ENCODE data around the gene MORN1.
A peak's percentile ranks its signal among the peaks of the same experiment; 100 is the strongest.
"Not testable (repeated sequence)": the region's sequence is repeated elsewhere in the genome, so short reads cannot be mapped to it uniquely, and the experiment has no call there.

Gene MORN1

DNA sequence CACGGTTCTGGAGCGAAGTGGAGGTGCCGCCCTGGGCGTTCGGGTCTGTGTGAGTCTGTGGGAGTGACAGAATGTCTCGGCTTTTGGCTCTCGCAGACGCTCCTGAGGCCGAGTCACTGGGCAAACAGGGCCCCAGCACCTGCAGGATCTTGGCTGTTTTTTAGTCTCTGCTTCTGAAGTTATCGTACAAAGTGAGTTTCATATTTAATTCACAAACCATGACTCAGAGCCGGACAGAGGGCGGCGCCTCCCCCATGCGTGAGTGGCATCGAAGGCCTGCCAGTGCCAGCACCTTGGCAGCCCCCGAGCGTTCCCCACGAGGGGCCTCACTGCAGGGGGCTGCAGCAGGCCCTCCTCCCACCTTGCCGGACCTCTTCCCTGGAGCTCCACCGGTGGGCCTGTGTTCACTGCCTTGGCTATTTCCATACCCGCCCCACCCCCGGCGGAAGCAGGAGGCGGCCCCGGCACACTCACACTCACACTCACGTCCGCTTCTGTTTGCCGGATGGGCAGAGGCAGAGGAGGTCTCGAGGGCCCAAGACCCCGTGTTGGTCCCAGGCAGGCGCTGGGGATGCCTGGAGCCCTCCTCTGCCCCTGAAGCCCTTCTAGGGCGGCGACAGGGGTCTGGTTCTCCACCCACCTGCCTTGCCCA, 56.3 kb downstream of the MORN1 start:
- no peak for DNase-seq

DNA sequence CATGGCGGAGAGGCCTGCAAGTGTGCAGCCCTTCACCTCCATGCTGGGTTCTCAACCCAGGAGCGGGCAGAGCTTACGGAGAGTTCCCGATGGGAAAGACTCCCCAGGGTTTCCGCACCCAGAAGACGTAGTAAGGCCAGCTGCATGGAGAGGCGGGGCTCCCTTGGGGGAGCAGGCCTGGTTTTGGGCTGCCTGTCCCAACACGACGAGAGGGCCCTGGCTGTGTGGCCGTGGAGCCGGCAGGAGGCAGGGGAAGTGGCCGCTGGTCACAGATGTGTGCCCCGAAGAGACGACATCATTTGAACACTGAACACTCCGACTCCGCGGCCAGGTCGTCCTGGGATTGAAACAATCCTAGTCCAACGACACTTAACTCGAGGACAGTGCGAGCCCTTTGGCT, 57.0 kb downstream of the MORN1 start:
- no peak for DNase-seq

DNA sequence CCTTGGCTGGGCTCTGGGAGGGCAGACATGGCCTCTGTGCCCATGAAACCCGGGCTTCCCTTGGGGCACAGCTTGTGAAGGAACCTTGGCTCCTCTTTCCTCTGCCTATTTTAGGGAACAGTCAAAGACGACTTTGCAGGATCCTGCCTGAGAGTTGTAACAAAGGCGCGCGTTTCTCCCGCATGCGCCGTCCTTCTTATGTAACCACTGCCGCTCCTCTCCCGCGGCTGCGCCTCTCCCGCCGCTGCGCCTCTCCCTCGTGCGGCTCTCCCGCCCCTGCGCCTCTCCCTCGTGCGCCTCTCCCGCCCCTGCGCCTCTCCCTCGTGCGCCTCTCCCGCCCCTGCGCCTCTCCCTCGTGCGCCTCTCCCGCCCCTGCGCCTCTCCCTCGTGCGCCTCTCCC, 59.8 kb downstream of the MORN1 start:
- not testable (repeated sequence) for DNase-seq

DNA sequence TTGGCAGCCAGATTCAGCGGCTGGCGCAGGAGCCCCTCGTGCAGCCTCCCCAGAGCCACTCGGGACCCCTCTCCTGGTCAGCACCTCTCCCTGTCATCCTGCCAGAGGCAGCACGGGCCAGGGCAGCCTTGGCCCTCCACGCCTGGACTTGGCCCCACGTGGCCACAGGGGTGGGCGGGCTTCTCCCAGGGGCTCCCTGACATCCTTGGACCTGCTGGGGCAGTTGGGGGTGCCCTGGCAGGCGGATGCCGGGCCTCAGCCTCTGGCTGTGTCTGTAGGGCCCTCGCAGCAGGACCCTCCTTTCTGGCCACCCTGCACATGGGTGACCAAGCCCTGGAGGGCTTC, 60.2 kb downstream of the MORN1 start:
- DNase-seq: no peak

DNA sequence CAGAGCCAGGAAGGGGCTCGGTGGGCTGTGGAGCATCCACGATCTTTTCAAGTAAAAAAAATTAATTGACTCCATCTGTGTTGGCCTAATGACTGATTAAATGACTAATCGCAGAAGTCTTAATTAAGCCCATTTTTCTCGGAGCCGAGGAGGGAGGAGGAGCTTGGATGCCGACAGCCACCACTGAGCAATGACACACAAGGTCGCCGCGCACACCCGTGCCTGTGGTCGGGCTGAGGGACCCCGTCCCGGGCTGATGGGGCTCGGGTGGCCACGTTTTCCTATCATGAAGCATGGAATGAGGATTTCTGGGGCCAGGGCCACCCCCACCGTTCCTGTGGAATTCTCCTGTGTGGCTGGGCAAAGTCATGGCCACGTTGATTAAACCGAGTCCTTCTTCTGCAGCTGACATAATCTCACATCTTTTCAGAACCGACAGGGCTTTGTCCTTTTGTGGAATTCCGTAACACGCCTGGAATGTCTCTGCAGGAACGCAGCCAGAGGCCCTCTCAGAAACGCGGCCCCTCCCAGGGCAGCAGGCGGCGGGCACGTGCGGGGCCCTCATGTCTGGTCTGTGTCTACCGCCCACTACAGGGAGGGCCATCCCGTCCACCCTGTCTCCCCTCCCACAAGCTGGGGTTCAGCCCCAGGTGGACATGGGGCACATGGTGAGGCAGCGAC, 60.7 kb downstream of the MORN1 start:
- DNase-seq: no peak

DNA sequence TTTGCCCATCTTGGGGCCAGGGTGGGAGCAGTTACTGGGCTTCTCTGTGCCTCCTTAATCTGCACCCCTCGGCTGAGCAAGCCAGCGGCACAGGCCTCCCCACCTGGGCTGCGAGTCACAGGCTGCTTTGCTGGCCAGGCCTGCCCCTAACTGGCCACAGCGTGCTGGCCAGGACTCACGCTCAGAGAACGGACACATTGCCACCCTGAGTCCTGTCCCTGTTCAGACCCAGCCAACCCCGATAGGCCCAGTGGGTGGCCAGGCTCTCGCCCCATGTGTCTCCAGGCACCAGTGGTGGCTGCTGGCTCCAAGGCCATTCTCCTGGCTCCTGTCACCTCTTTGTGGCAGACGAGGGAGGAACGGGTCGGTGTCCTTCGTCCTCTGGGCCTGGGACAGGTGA, 61.3 kb downstream of the MORN1 start:
- DNase-seq: no peak

DNA sequence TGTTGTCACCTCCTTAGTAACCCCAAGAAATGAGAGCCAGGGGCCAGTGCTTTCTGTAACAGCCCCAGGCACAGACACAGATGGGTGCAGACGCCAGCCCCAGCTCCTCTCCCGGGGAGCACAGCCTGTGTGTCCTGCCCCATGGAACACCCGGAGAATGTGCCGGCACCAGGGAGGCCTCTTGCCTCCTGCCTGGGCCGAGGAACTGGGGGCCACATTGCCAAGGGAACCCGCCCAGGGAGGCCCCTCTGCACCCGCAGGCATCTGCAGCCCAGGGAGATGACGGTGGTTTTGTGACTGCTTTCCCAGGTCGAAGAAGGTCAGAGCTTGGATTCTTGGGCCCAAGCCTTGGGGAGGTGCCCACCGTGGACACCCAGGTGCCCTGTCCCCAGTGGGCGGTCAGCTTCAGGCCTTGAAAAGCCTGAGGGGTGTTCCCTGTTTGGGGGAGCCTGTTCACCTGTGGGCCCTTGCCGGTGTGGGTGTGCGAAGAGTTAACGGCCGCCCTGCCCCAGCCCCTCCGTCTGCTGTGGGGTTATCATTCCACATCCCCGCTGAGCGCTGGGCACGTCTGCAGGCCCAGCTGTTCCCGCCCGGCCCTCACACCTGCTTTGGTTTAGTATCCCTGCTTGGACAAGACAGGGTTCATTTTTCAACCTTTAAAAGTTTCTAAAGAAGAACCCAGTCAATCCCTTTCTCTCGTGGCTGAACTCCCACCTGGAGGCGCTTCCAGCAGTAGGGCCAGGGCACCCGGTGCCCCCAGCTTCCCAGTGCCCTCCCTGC, 62.5 kb downstream of the MORN1 start:
- peak; percentile 36 for DNase-seq

DNA sequence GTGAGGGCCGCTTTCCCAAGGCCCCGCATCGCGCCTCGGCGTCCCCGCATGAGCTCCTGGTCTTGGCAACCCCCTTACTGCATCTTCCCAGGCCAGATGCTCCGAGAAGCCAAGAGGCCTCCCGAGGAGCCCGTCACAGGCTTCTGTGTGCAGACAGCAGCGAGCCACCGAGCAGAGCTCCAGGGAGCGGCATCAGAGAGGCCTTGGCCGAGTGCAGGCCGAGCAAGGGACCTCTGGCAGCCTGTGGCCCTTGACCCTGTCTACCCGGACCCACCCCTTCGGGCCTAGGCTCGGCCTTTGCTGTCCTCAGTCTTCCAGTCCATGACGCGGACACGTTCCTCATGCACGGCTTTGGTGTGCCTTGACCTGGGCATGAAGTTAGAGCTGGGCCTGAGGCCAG, 63.5 kb downstream of the MORN1 start:
- DNase-seq: no peak

DNA sequence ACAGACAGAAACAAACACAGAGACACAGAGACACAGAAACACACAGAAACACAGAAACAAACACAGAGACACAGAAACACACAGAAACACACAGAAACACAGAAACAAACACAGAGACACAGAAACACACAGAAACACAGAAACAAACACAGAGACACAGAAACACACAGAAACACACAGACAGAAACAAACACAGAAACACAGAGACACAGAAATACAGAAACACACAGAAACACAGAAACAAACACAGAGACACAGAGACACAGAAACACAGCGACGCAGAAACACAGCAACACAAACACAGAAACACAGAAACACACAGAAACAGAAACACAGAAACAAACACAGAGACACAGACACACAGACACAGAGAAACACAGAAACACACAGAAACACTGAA, 64.2 kb downstream of the MORN1 start:
- not testable (repeated sequence) for DNase-seq

DNA sequence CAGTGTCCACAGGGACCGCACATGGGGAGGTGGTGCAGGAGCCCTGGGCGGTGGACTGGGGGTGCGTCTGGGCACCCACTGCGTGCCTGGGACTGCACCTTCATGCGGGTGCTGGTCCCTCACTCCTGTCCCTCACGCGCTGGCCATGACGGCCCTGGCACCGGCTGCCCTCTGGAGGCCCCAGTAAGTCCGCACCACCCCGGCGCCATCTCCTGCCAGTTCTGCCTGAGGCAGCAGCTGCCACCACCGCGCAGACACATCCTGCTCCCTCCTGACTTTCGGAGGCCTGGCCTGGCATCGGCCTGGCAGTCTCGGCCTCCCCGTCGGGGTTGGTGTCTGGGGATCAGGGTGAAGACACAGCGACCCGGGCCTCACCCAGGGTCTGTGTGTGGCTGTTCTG, 64.8 kb downstream of the MORN1 start:
- DNase-seq: no peak

DNA sequence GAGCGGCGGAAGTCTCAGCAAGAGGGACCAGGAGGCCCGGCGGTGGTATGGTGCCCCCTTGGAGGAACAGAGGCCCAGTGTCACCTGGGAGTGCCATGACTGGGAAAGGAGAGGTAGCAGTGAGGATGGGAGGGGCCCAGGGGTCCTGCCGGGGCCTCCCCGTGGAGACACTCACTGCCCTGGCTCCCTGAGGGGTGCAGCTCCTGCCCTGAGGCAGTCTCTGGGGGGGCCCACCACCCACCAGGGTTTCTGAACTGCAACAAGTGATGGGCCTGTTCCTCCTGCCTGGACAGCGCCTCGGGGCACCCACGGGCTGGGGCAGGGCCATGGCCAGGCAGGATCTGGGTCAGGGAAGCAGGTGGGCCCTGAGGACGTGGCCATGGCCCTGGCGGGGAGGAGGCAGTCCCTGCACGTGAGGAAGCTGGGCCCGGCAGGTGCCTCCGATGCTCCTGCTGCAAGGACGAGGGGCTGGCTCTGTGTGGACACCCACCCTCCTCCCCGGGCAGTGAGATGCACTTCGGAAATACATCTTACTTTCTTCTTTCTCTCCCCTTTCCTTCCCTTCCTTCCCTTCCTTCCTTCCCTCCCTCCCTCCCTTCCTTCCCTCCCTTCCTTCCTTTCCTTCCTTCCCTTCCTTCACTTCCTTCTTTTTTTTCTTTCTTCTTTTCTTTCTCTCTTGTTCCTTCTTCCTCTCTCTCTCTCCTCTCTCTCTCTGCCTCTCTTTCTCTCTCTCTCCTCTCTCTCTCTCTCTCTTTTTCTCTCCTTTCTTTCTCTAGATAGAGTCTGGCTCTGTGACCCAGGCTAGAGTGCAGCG, 66.6 kb downstream of the MORN1 start:
- DNase-seq: no peak

DNA sequence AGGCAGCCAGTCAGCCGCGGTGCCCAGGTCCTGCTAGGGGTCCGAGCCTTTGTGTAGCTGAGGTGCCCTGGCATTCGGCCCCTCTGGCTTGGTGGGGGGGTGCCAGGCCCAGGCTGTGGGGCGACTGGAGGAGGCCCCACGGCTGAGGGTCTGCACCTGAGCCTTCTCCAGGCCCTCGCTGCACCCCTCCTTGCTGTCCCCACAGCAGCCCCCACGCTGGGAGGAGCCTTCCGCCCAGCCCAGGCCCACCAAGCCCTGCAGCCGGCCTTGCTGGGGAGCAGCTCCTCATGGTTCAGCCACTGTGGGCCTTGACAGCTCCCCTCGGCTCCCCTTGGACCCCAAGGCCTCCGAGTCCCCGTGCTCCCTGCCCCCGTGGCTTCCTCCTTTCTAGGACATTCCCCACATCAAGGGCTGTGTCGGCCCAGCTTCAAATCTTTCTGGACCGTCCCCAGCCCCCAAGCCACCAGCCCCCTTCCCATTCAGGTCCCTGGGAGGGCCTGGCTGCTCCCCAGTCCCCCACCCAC, 67.8 kb downstream of the MORN1 start:
- DNase-seq: no peak

DNA sequence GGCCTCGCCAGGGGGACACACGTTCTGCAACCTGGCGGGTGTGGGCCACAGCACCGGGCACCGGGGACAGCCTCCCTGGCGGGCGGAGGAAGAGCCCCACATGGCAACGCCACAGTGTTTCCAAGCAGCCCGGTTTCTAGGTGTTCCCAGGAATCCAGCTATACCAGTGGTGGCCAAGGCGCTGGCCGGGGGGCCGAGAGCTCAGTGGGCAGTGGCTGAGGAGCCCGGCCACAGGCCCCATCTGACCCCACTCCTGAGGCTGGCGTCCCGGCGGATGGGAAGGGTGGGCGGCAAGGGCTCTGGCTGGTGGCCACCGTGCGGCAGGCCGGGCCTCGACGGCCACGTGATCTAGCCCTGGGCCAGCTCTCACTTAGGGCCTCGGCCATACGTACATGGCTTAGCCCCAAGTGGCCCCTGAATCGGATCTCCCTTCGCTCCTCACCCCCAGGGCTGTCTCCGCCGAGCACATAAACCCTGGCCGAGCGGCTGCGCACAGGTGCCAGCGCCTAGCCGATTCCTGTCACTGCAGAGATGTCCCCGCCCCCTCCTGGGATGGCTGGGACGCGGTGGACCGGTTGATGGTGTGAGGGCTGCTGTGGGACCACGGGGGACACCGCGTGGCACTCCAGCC, 68.7 kb downstream of the MORN1 start:
- DNase-seq: no peak

DNA sequence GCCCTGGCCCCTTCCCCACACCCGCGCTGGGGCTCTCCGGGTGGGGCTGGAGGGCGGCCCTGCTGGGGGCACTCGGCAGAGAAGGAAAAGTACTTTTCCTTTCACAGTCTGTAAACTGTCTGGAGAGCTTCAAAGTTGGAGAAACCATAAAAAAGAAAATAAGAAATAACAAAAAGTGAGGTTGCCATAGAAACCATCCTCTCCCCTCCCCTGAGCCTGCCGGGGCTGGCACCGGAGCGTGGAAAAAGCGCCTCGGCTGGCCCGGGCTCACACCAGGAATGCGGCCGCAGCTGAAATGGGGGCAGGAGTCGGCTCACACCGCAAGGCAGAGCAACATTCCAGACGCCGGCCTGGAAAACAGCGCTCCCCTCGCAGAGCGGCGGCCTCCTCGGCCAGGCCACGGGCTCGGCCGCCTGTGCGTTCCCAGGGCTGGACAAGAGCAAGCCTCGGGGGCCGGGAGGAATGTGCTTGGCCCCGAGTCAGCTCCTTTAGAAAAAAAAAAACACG, 69.2 kb downstream of the MORN1 start:
- no peak for DNase-seq

DNA sequence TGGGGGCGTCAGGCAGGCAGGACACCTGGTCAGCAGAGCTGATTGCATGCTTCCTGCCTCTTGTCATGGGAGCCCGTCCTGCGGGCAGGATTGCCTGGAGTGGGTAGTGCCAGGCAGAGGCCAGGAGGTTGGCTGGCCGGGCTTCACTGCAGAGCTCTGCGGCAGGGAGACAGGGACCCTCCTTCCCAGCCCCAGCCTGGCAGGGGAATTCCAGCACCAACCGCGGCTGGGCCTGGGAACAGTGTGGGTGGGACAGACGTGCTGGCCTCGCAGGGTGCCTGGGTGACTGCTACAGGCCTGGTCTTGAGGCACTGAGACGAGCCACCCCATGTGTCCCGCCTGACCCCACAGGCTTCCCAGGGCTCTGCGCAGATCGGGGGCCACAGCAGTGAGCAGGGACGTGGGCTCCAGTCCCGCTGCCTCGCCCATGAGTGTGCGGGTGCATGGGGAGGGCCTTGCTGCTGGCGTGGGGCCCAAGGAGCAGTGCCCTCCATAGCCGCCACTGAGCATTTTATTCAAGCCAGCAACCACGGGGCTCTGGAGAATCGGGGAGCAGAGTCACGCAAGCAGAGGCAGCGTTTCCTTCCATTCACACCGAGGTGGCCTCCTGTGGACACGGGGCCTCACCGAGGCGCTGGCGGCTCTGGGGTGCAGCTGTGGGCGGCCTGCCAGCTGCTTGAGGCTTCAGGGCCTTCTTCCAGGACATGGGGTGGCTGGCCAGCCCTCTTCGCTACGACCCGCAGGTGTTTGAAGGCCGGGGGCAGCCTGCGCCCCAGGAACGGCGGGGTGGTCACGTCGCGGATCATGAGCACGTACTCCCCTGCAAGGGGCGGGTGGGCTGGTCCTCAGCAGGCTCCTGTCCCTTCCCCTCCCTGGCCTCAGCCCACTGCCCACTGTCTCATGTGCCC, 70.3 kb downstream of the MORN1 start:
- DNase-seq: no peak

DNA sequence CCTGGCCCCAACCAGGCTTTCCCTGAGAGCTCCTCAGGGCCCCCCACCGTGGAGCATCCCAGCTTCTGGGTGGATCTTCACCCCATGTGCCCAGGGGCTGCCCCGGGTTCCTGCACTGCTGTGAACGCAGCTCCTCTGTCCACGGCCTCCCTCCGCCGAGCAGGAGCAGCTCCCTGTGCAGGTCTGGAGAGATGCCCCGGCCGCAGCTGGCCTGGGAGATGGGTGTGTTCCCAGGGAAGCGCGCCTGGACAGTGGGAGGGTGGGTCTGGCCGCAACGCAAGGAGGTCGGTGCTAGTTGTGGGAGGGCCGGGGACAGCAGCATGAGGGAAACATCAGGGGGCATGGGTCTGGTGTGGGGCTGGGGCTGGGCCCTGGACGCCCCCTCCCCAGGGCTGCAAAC, 71.3 kb downstream of the MORN1 start:
- no peak for DNase-seq

DNA sequence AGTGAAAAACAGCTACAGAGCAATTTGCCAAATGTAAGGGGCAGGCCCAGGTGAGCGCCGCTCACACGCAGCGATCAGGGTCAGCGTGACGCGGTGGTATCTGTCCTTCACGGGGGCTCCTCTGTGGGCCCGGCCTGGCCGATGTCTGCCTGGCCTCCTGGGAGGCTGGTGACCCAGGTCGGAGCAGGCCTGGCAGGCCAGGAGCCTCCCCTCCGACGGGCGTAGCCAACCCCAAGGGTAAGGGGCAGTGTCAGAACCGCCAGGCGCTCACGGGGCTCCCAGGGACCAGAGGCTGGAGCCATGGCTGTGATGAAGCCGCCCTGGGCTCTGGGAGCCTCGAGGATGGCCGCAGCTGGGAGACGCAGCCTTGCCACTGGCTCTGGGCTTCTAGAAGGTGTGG, 72.1 kb downstream of the MORN1 start:
- no peak for DNase-seq

DNA sequence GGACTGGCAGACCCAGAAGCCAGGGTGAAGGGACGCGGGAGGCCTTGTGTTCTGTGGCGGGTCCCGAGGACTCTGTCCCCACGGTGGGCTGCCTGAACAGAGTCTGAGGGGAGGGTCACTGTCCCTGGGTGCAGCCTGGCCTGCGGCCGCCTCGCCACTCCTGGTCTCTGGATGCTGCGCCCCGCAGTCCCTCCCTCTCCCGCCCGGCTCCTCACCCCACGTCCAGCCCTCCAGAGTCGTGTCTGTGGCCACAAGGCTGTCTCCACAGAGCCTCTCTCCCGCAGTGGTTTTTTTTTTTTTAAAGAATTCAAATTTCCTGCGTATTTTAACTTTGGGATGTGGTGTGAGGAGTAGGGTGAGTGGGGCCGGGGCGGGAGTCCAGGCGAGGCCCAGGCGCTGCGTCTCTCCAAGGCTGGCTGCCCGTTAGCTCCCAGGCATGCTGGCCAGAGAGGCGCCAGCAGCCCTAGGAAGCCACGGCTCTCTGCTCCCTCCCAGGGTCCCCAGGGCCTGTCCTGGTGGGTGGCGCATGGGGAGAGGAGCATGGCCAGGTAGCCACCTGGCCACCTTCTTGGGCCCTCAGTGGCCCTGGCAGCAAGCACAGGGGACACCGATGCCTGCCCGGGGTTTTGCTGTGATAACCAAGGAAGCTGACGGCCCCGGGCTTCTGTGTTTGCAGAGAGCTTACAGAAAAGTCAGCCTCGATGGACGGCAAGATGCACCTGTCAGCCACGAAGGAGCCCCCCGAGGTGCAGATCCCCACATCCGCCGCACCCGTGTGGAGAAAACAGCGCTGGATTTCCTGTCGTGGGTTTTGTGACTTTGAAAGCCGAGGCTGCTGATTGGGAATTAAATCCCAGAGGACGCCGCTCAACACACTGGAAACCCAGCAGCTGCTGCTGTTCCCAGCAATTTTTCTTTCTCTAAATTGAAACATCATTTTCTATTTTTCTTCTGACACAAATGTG, 72.8 kb downstream of the MORN1 start:
- peak; percentile 34 for DNase-seq

DNA sequence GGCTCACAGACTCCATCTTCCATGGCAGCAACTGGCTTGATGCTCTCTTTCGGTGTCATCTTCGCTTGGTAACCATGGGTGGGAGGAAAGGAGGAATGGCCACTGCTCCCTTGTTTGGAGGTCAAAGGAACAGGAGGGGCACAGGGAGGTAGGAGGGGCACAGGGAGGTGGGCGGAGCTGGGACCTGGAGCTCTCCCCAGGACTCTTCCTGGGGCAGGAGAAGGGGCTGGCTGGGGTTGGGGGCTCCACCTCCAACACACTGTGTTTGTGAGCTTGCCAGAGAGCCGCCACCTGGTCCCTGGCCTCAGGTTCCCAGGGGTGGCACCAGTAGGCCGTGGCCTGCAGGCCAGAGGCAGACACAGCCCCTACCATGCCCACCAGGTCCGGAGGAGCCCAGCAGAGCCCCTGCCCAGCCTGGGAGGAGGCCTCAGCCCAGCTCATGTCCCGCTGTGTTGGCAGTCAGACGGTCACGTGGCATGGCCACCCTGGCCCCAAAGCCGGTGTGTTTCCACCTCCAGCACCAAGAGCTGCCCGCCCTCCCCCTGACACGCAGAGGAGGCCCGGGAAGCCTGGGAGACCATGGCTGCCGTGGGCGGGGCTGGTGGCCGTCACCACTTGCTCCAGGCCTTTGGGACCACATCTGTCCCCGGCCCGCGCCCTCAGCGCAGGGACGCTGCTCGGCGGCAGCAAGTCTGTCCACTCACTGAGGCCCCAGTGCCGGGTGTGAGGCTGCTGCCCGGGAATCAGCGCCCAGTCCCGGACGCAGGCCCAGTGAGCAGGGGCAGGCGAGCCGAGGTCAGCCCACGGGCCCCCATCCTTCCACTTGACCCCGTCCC, 73.9 kb downstream of the MORN1 start:
- no peak for DNase-seq

Data from NCI-H2171 (cell line).